ENCODE measurements around the gene TBC1D5. TPM values are rescaled to one million over a fixed set of nuclear protein-coding genes. Genes with fewer than 3 reads are reported as not detected.

Gene TBC1D5
- total RNA-seq, 1 donor from 2014 or later: 48.1 TPM

- no peaks in the 10 kb centered on the region for H3K27me3 ChIP-seq
- no peaks in the 10 kb centered on the region for H3K9me3 ChIP-seq
- no peaks in the 10 kb centered on the region for H3K36me3 ChIP-seq
- H3K27ac ChIP-seq: peak overlapping the region; percentile 95
- peak overlapping the region; percentile 81 to 99 for H3K4me3 ChIP-seq
- peak in 1 of 2 donors; percentile 24 for TF ChIP-seq POLR2A (IDR thresholded peaks at IDR 0.05)
- TF ChIP-seq POLR2AphosphoS5 (IDR thresholded peaks at IDR 0.05; ENCODE audit: insufficient read depth in 1 of 2, low read depth in 1 of 2): no peak
- no peak for TF ChIP-seq CTCF (IDR thresholded peaks at IDR 0.05)
- intact Hi-C loops (cut with DNase I): no loop called here
- H3K4me1 ChIP-seq: peaks cover 31% of the 10 kb centered on the region
- DNase-seq (ENCODE audit: extremely low spot score in 2 of 2): no peak
Measured at GRCh38 chr3:17742880-17743657, 638 bp upstream of the TBC1D5 start.

- H3K27me3 ChIP-seq: no peaks in the 10 kb centered on the region
- intact Hi-C loops (cut with DNase I): no loop called here
- peaks cover 36% of the 10 kb centered on the region for H3K4me1 ChIP-seq
- no peaks in the 10 kb centered on the region for H3K9me3 ChIP-seq
- DNase-seq (ENCODE audit: extremely low spot score in 2 of 2): peak in 1 of 2 donors; percentile 92
- peak overlapping the region; percentile 95 for H3K27ac ChIP-seq
- peak overlapping the region; percentile 81 to 99 for H3K4me3 ChIP-seq
- no peaks in the 10 kb centered on the region for H3K36me3 ChIP-seq
- TF ChIP-seq POLR2A (IDR thresholded peaks at IDR 0.05) (no peak), POLR2AphosphoS5 (IDR thresholded peaks at IDR 0.05; ENCODE audit: insufficient read depth in 1 of 2, low read depth in 1 of 2) (no peak), CTCF (IDR thresholded peaks at IDR 0.05) (no peak)
Measured at GRCh38 chr3:17741621-17742101, 770 bp downstream of the TBC1D5 start.

DNA sequence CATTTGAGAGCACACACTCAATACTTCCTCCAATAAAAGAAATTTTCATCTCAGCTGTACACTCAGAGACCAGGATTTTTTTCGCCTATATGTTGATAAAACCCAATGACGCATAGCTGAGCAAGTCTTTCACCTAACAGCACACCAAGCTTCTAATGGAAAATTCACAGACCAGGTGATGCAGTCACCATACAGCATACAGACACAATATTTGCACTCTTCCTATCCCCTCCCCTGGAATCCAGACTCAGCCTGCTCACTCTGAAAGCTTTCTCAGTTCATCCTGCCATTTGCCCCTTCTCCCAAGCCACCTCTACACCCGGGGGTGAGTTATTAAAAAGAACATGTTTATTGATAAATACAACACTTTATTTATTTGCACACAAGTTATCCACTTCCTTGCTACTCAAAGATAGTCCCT, 1.7 kb downstream of the TBC1D5 start:
- TF ChIP-seq CTCF (IDR thresholded peaks at IDR 0.05) (no peak), POLR2A (IDR thresholded peaks at IDR 0.05) (no peak), POLR2AphosphoS5 (IDR thresholded peaks at IDR 0.05; ENCODE audit: insufficient read depth in 1 of 2, low read depth in 1 of 2) (no peak)
- no peaks in the 10 kb centered on the region for H3K36me3 ChIP-seq
- no peaks in the 10 kb centered on the region for H3K9me3 ChIP-seq
- H3K27me3 ChIP-seq: no peaks in the 10 kb centered on the region
- H3K4me3 ChIP-seq: peak overlapping the region; percentile 81 to 99
- intact Hi-C loops (cut with DNase I): no loop called here
- peak overlapping the region; percentile 95 for H3K27ac ChIP-seq
- H3K4me1 ChIP-seq: peaks cover 36% of the 10 kb centered on the region
- DNase-seq (ENCODE audit: extremely low spot score in 2 of 2): no peak

DNA sequence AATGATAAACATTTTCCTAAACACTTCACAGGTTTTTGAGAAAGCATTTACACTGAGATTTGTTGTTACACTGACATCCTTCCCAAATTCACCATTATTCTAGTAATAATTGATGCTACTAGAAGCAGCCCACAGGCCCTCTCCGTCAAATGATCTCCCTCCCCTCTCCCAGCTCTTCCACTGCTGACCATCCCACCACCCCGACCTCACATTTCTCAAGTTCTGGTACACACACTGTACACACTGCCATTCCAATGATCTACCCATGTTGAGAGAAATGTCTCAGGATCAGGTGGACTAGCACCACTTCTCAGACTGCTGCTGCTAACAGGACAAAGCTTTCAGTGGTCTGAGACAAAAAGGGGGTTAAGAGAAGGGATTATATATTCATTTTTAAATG, 3.5 kb downstream of the TBC1D5 start:
- H3K27ac ChIP-seq: no peak overlapping the region
- peaks cover 36% of the 10 kb centered on the region for H3K4me1 ChIP-seq
- intact Hi-C loops (cut with DNase I): no loop called here

More for the DNA sequence above, 3.5 kb downstream of the TBC1D5 start:
- no peak for DNase-seq (ENCODE audit: extremely low spot score in 2 of 2)
- Histone ChIP-seq H3K27me3 (no peaks in the 10 kb centered on the region), H3K9me3 (no peaks in the 10 kb centered on the region), H3K36me3 (no peaks in the 10 kb centered on the region), H3K4me3 (no peak overlapping the region)
- TF ChIP-seq POLR2AphosphoS5 (IDR thresholded peaks at IDR 0.05; ENCODE audit: insufficient read depth in 1 of 2, low read depth in 1 of 2) (no peak), POLR2A (IDR thresholded peaks at IDR 0.05) (no peak), CTCF (IDR thresholded peaks at IDR 0.05) (no peak)

Data from vagina (tissue), 2 donors.